Measurements from ENCODE around the gene SRPX2. TPM values are rescaled to one million over a fixed set of nuclear protein-coding genes. Genes with fewer than 3 reads are reported as not detected.

SRPX2 gene
- total RNA-seq, 1 donor from 2014 or later: 39.3 TPM

GRCh38 chrX:100642290-100642689 is 1.7 kb upstream of the SRPX2 start:
- DNase-seq (ENCODE audit: low read depth) (no peak), FAIRE-seq (no peak)
- Histone ChIP-seq H2AFZ (ENCODE audit: low read depth, low read length) (no peak overlapping the region), H3K36me3 (ENCODE audit: insufficient read depth, low read length) (no peaks in the 10 kb centered on the region), H3K79me2 (ENCODE audit: insufficient read depth, low read length) (peaks cover 22% of the 10 kb centered on the region), H3K9me3 (ENCODE audit: insufficient read depth, low read depth, low read length) (no peaks in the 10 kb centered on the region), H3K4me1 (ENCODE audit: insufficient read depth, low read length) (peaks cover 27% of the 10 kb centered on the region), H3K4me3 (ENCODE audit: insufficient read depth, low read depth, low read length) (no peak overlapping the region), H3K27me3 (ENCODE audit: insufficient read depth, low read length) (no peaks in the 10 kb centered on the region), H4K20me1 (ENCODE audit: insufficient read depth, low read length) (no peaks in the 10 kb centered on the region), H3K27ac (ENCODE audit: low read depth, low read length) (no peak overlapping the region), H3K4me2 (ENCODE audit: low read length) (no peak overlapping the region), H3K9ac (ENCODE audit: low read length) (no peak overlapping the region)
- Mint-ChIP-seq H3K4me3 (ENCODE audit: unreplicated experiment) (no peak overlapping the region), H3K4me1 (ENCODE audit: low read depth, unreplicated experiment) (peaks cover 28% of the 10 kb centered on the region), H3K36me3 (ENCODE audit: low read depth, unreplicated experiment) (no peaks in the 10 kb centered on the region), H3K27me3 (ENCODE audit: low read depth, unreplicated experiment) (no peaks in the 10 kb centered on the region), H3K27ac (ENCODE audit: unreplicated experiment) (no peak overlapping the region), H3K9me3 (ENCODE audit: unreplicated experiment) (no peaks in the 10 kb centered on the region)
- TF ChIP-seq EZH2 (IDR thresholded peaks at IDR 0.05; ENCODE audit: insufficient read depth, low read length) (no peak), CTCF (IDR thresholded peaks at IDR 0.05; ENCODE audit: insufficient read depth, low read depth, low read length) (no peak)

GRCh38 chrX:100643212-100643611 is 787 bp upstream of the SRPX2 start:
- FAIRE-seq (no peak), DNase-seq (ENCODE audit: low read depth) (no peak)
- Mint-ChIP-seq H3K27ac (ENCODE audit: unreplicated experiment) (peak overlapping the region; percentile 94), H3K4me1 (ENCODE audit: low read depth, unreplicated experiment) (peaks cover 35% of the 10 kb centered on the region), H3K4me3 (ENCODE audit: unreplicated experiment) (no peak overlapping the region), H3K36me3 (ENCODE audit: low read depth, unreplicated experiment) (no peaks in the 10 kb centered on the region), H3K27me3 (ENCODE audit: low read depth, unreplicated experiment) (no peaks in the 10 kb centered on the region), H3K9me3 (ENCODE audit: unreplicated experiment) (no peaks in the 10 kb centered on the region)
- H3K4me3 ChIP-seq (ENCODE audit: insufficient read depth, low read depth, low read length): no peak overlapping the region
- H3K4me2 ChIP-seq (ENCODE audit: low read length): peak overlapping the region; percentile 97
- no peaks in the 10 kb centered on the region for H4K20me1 ChIP-seq (ENCODE audit: insufficient read depth, low read length)
- peaks cover 22% of the 10 kb centered on the region for H3K79me2 ChIP-seq (ENCODE audit: insufficient read depth, low read length)
- no peaks in the 10 kb centered on the region for H3K36me3 ChIP-seq (ENCODE audit: insufficient read depth, low read length)
- H3K27ac ChIP-seq (ENCODE audit: low read depth, low read length): peak overlapping the region; percentile 85
- no peaks in the 10 kb centered on the region for H3K27me3 ChIP-seq (ENCODE audit: insufficient read depth, low read length)
- no peak overlapping the region for H2AFZ ChIP-seq (ENCODE audit: low read depth, low read length)
- H3K9ac ChIP-seq (ENCODE audit: low read length): peak overlapping the region; percentile 93
- no peaks in the 10 kb centered on the region for H3K9me3 ChIP-seq (ENCODE audit: insufficient read depth, low read depth, low read length)
- H3K4me1 ChIP-seq (ENCODE audit: insufficient read depth, low read length): peaks cover 36% of the 10 kb centered on the region
- no peak for TF ChIP-seq CTCF (IDR thresholded peaks at IDR 0.05; ENCODE audit: insufficient read depth, low read depth, low read length)
- TF ChIP-seq EZH2 (IDR thresholded peaks at IDR 0.05; ENCODE audit: insufficient read depth, low read length): no peak

GRCh38 chrX:100645106-100645505 is 1.1 kb downstream of the SRPX2 start:
- H3K27me3 ChIP-seq (ENCODE audit: insufficient read depth, low read length): no peaks in the 10 kb centered on the region
- Mint-ChIP-seq H3K27me3 (ENCODE audit: low read depth, unreplicated experiment) (no peaks in the 10 kb centered on the region), H3K9me3 (ENCODE audit: unreplicated experiment) (no peaks in the 10 kb centered on the region), H3K4me3 (ENCODE audit: unreplicated experiment) (peak overlapping the region; percentile 88), H3K27ac (ENCODE audit: unreplicated experiment) (peak overlapping the region; percentile 94), H3K4me1 (ENCODE audit: low read depth, unreplicated experiment) (peaks cover 46% of the 10 kb centered on the region), H3K36me3 (ENCODE audit: low read depth, unreplicated experiment) (no peaks in the 10 kb centered on the region)
- peak overlapping the region; percentile 97 for H3K4me2 ChIP-seq (ENCODE audit: low read length)
- DNase-seq (ENCODE audit: low read depth) (peak; percentile 16), FAIRE-seq (no peak)
- H3K4me3 ChIP-seq (ENCODE audit: insufficient read depth, low read depth, low read length): peak overlapping the region; percentile 80
- peaks cover 54% of the 10 kb centered on the region for H3K4me1 ChIP-seq (ENCODE audit: insufficient read depth, low read length)
- H3K36me3 ChIP-seq (ENCODE audit: insufficient read depth, low read length): no peaks in the 10 kb centered on the region
- H3K27ac ChIP-seq (ENCODE audit: low read depth, low read length): peak overlapping the region; percentile 85
- H3K9me3 ChIP-seq (ENCODE audit: insufficient read depth, low read depth, low read length): no peaks in the 10 kb centered on the region
- H3K79me2 ChIP-seq (ENCODE audit: insufficient read depth, low read length): peaks cover 22% of the 10 kb centered on the region
- H2AFZ ChIP-seq (ENCODE audit: low read depth, low read length): no peak overlapping the region
- peak overlapping the region; percentile 93 for H3K9ac ChIP-seq (ENCODE audit: low read length)
- no peaks in the 10 kb centered on the region for H4K20me1 ChIP-seq (ENCODE audit: insufficient read depth, low read length)
- no peak for TF ChIP-seq EZH2 (IDR thresholded peaks at IDR 0.05; ENCODE audit: insufficient read depth, low read length)
- no peak for TF ChIP-seq CTCF (IDR thresholded peaks at IDR 0.05; ENCODE audit: insufficient read depth, low read depth, low read length)
